ENCODE measurements around the gene PCDHGA9.
"Not testable (repeated sequence)": the region's sequence is repeated elsewhere in the genome, so short reads cannot be mapped to it uniquely, and the experiment has no call there.

- not testable (repeated sequence) for TF ChIP-seq EZH2phosphoT487 (IDR thresholded peaks at IDR 0.05; ENCODE audit: low read length); EZH2 (optimal IDR thresholded peaks at IDR 0.05; ENCODE audit: low read depth, low read length)
- TF ChIP-seq, protein P1, sequence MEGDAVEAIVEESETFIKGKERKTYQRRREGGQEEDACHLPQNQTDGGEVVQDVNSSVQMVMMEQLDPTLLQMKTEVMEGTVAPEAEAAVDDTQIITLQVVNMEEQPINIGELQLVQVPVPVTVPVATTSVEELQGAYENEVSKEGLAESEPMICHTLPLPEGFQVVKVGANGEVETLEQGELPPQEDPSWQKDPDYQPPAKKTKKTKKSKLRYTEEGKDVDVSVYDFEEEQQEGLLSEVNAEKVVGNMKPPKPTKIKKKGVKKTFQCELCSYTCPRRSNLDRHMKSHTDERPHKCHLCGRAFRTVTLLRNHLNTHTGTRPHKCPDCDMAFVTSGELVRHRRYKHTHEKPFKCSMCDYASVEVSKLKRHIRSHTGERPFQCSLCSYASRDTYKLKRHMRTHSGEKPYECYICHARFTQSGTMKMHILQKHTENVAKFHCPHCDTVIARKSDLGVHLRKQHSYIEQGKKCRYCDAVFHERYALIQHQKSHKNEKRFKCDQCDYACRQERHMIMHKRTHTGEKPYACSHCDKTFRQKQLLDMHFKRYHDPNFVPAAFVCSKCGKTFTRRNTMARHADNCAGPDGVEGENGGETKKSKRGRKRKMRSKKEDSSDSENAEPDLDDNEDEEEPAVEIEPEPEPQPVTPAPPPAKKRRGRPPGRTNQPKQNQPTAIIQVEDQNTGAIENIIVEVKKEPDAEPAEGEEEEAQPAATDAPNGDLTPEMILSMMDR (IDR thresholded peaks at IDR 0.05; ENCODE audit: low read length) = not testable (repeated sequence)
Observed at GRCh38 chr5:141407790-141408505, 5.4 kb downstream of the PCDHGA9 start, which contains the start of gene PCDHGB6.
